Panc1 (cell line): ENCODE data around the gene NR1H4. TPM values are rescaled to one million over a fixed set of nuclear protein-coding genes. Genes with fewer than 3 reads are reported as not detected.
A peak's percentile ranks its signal among the peaks of the same experiment; 100 is the strongest.

Experiments
- ATAC-seq: fragments of 200-7000 bp; cut with Tn5 transposase; 2 replicates; pipeline ENCODE4 v1.9.1; 2020; ENCODE audit warnings: mild to moderate bottlenecking, moderate library complexity
- BruUV-seq: library from RNA; stranded (reverse); fragments of 400-500 nt; replicated peaks from 2 replicates; lab custom pipeline; 2021; lab: Mats Ljungman, UMichigan
- CTCF ChIA-PET: fragments of 300-600 bp; sonication (Branson Sonifier 250); formaldehyde crosslinking; loops from one replicate; lab custom pipeline; 2022; ENCODE audit warnings: antibody characterized with exemption; lab: Charles Lee
- POLR2A ChIA-PET: fragments of 300-600 bp; sonication (Branson Sonifier 250); formaldehyde crosslinking; loops from one replicate; lab custom pipeline; 2022; ENCODE audit warnings: antibody characterized with exemption; lab: Charles Lee
- DNase-seq: peaks from one replicate; pipeline ENCODE4 v3.0.0-alpha.2; 2010; ENCODE audit warnings: low read depth, low spot score
- H3K27ac ChIP-seq: 2 replicates; pipeline ENCODE4 v1.5.1; 2011; ENCODE audit warnings: mild to moderate bottlenecking, low read length, inconsistent platforms
- H3K27me3 ChIP-seq: fragments of 200-500 bp; sonication (Bioruptor generic); 2 replicates; pipeline ENCODE4 v1.6.0; 2014; ENCODE audit warnings: low read length, inconsistent platforms; ENCODE audit not compliant: control insufficient read depth, insufficient read depth
- H3K36me3 ChIP-seq: fragments of 200-500 bp; sonication (Bioruptor generic); 2 replicates; pipeline ENCODE4 v1.5.1; 2014; ENCODE audit warnings: inconsistent platforms, mild to moderate bottlenecking, low read length, moderate library complexity; ENCODE audit not compliant: control insufficient read depth, insufficient read depth
- H3K4me1 ChIP-seq: 2 replicates; pipeline ENCODE4 v1.5.1; 2011; ENCODE audit warnings: inconsistent platforms, mild to moderate bottlenecking, low read length, moderate library complexity; ENCODE audit not compliant: control insufficient read depth, insufficient read depth
- H3K4me3 ChIP-seq, 2 experiments: 2 replicates each; pipeline ENCODE4 v1.5.1; 2011 to 2012; ENCODE audit warnings: low read depth in 2 of 2, low read length in 2 of 2, mild to moderate bottlenecking in 2 of 2, inconsistent platforms in 1 of 2, moderate library complexity in 1 of 2
- H3K9me3 ChIP-seq: fragments of 200-500 bp; sonication (Bioruptor generic); 2 replicates; pipeline ENCODE4 v1.5.1; 2014; ENCODE audit warnings: low read depth, mild to moderate bottlenecking, inconsistent platforms, low read length, moderate library complexity; ENCODE audit not compliant: control insufficient read depth, insufficient read depth
- POLR2AphosphoS5 ChIP-seq: IDR thresholded peaks from 2 replicates; pipeline ENCODE4 v1.6.1; 2012; ENCODE audit warnings: mild to moderate bottlenecking, low read depth, low read length, moderate library complexity
- SIN3A ChIP-seq: IDR thresholded peaks from 2 replicates; pipeline ENCODE4 v1.6.1; 2012; ENCODE audit warnings: low read depth, mild to moderate bottlenecking, low read length, moderate library complexity, borderline replicate concordance; ENCODE audit not compliant: insufficient read depth
- TCF7L2 ChIP-seq: IDR thresholded peaks from 2 replicates; pipeline ENCODE4 v1.6.1; 2011; ENCODE audit warnings: mild to moderate bottlenecking, low read depth, low read length, inconsistent platforms
- in situ Hi-C: cut with HindIII; loops from 2 replicates; pipeline ENCODE4 v1.10.0; 2016; ENCODE audit warnings: low sequenced_read_pairs, low pct_unique_long_range_greater_than_20kb
- intact Hi-C: fragments of 100-400 bp; cut with micrococcal nuclease; formaldehyde crosslinking; loops from one replicate; pipeline ENCODE4 v1.10.0; 2022; ENCODE audit not compliant: unreplicated experiment
- total RNA-seq: library from RNA; stranded (reverse); gene quantifications from one replicate; pipeline ENCODE4 v1.2.1, GENCODE V29; 2021; ENCODE audit not compliant: unreplicated experiment
- TF ChIP-seq, protein P1 (sequence below): fragments of 450-650 bp; IDR thresholded peaks from 2 replicates; pipeline ENCODE4 v1.5.1; 2017; ENCODE audit warnings: mild to moderate bottlenecking
- TF ChIP-seq, protein P2 (sequence below), 2 experiments: IDR thresholded peaks; 2 replicates each; pipeline ENCODE4 v1.6.1; 2011 to 2012; ENCODE audit warnings: low read depth in 2 of 2, control low read depth in 1 of 2, low read length in 1 of 2, mild to moderate bottlenecking in 1 of 2, moderate library complexity in 1 of 2; ENCODE audit not compliant: insufficient read depth in 1 of 2

The NR1H4 gene
- total RNA-seq, 1 experiment from 2014 or later: not detected

DNA sequence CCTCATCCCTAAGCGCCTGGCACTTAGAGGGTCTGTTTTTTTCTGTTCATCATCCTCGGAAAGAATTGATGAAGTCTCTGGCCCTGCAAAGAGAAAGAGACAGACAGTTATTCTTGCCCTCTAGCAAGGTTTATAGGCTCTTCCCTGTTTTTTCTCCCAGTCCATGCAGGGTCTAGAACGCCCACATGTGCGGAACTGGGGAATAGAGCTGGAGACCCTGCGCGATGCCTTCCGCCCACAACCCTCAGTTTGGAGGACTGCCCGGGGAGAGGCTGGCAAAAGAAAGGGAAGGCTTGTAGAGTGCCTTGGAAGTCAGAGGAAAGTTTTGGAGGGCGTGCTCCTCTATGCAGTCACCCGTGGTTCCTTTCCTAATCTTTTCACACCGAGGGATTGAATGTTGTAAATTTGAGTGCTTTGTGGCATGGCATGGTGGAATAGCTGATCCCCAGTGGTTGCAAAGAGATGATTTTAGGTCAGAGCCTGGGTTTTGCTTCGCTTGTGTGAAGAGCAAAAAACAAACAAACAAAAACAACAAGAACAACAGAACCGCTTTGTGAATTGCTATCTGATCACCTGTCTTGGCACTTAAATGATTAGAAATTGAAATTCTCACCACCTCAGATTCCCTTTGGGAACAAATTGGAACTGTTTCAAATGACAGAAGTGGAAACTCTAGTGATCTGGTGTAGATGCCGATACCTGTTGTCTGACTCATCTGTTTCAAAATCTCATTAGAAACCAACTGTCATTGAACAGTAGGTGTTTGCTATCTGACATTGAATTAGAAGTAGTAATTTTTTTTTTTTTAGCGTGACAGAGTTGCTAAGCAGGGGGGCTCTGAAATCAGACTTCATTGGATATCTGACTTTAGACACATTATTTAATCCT is 100.8 kb downstream of the NR1H4 start:
- intact Hi-C loops (no loop called here), in situ Hi-C loops (no loop called here)

DNA sequence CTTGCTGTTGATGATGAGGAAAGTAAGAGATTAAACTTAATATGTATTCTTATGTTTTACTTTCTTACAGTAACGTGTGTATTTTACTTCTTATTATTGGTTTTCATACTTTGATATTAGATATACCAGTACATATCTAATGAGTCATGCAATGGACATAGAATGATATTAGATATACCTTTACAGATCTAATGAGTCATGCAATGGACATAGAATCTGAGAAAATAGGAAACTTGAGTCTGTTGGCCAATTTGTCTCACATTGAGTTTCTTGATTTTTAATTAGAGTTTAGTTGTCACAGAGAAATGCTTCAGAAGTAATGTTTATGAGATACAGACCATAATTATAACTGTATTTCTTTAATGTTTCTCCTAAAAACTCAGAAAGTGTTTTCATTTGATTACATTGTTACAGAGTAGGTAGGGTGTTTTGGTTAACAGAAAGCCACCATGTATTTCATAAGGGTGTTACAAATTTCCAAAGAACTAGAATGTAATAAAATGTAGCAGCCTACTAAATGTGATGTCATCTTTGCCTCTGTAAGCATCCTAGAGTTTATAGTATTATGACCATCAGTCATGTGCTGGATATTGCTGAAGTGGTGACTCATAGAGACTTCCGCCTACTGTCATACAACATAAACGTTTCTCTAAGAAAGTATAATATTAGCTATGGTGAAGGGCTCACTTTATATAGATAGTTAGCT is 102.8 kb downstream of the NR1H4 start:
- TF ChIP-seq POLR2AphosphoS5 (no peak), SIN3A (no peak), TCF7L2 (no peak)
- TF ChIP-seq, protein P1, sequence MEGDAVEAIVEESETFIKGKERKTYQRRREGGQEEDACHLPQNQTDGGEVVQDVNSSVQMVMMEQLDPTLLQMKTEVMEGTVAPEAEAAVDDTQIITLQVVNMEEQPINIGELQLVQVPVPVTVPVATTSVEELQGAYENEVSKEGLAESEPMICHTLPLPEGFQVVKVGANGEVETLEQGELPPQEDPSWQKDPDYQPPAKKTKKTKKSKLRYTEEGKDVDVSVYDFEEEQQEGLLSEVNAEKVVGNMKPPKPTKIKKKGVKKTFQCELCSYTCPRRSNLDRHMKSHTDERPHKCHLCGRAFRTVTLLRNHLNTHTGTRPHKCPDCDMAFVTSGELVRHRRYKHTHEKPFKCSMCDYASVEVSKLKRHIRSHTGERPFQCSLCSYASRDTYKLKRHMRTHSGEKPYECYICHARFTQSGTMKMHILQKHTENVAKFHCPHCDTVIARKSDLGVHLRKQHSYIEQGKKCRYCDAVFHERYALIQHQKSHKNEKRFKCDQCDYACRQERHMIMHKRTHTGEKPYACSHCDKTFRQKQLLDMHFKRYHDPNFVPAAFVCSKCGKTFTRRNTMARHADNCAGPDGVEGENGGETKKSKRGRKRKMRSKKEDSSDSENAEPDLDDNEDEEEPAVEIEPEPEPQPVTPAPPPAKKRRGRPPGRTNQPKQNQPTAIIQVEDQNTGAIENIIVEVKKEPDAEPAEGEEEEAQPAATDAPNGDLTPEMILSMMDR: no peak
- TF ChIP-seq, protein P2, sequence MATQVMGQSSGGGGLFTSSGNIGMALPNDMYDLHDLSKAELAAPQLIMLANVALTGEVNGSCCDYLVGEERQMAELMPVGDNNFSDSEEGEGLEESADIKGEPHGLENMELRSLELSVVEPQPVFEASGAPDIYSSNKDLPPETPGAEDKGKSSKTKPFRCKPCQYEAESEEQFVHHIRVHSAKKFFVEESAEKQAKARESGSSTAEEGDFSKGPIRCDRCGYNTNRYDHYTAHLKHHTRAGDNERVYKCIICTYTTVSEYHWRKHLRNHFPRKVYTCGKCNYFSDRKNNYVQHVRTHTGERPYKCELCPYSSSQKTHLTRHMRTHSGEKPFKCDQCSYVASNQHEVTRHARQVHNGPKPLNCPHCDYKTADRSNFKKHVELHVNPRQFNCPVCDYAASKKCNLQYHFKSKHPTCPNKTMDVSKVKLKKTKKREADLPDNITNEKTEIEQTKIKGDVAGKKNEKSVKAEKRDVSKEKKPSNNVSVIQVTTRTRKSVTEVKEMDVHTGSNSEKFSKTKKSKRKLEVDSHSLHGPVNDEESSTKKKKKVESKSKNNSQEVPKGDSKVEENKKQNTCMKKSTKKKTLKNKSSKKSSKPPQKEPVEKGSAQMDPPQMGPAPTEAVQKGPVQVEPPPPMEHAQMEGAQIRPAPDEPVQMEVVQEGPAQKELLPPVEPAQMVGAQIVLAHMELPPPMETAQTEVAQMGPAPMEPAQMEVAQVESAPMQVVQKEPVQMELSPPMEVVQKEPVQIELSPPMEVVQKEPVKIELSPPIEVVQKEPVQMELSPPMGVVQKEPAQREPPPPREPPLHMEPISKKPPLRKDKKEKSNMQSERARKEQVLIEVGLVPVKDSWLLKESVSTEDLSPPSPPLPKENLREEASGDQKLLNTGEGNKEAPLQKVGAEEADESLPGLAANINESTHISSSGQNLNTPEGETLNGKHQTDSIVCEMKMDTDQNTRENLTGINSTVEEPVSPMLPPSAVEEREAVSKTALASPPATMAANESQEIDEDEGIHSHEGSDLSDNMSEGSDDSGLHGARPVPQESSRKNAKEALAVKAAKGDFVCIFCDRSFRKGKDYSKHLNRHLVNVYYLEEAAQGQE (IDR thresholded peaks at IDR 0.05; ENCODE audit: insufficient read depth in 1 of 2, low read depth in 2 of 2, low read length in 1 of 2): no peak

More for the DNA sequence above, 100.8 kb downstream of the NR1H4 start:
- ChIA-PET CTCF (no interaction called here), POLR2A (interaction anchor here (0.6 to 0.8 kb wide), 2 partner anchors 153 to 308 kb away, joined by 4 to 13 read pairs; partner anchors contain the start of genes DEPDC4 and SCYL2)
- DNase-seq: no peak
- H3K36me3 ChIP-seq: no peaks in the 10 kb centered on the region; the same call in 1 of the 2 replicates
- H3K9me3 ChIP-seq: no peaks in the 10 kb centered on the region; the same call in 1 of the 2 replicates
- H3K4me3 ChIP-seq: peak overlapping the region; percentile 95 to 96
- peaks cover 16% of the 10 kb centered on the region for H3K4me1 ChIP-seq
- ATAC-seq: peak; percentile 27
- TF ChIP-seq SIN3A: no peak
- TF ChIP-seq, protein P1: no peak
- no peak for TF ChIP-seq TCF7L2
- H3K27me3 ChIP-seq: no peaks in the 10 kb centered on the region
- BruUV-seq: TSS peak; percentile 75
- peak overlapping the region; percentile 95 for H3K27ac ChIP-seq

More for the DNA sequence above, 102.8 kb downstream of the NR1H4 start:
- ATAC-seq (no peak), DNase-seq (peak; percentile 60)
- Histone ChIP-seq H3K4me1 (peaks cover 16% of the 10 kb centered on the region), H3K4me3 (no peak overlapping the region), H3K36me3 (no peaks in the 10 kb centered on the region; the same call in none of the 2 replicates), H3K27me3 (no peaks in the 10 kb centered on the region), H3K27ac (peak overlapping the region; percentile 65; the same call in 1 of the 2 replicates), H3K9me3 (peaks cover 12% of the 10 kb centered on the region; the same call in 1 of the 2 replicates)
- CTCF ChIA-PET: no interaction called here
- POLR2A ChIA-PET: no interaction called here
- no TSS peak for BruUV-seq
- intact Hi-C loops (no loop called here), in situ Hi-C loops (no loop called here)
